ENCODE measurements around the gene TVP23A.

TVP23A gene

DNA sequence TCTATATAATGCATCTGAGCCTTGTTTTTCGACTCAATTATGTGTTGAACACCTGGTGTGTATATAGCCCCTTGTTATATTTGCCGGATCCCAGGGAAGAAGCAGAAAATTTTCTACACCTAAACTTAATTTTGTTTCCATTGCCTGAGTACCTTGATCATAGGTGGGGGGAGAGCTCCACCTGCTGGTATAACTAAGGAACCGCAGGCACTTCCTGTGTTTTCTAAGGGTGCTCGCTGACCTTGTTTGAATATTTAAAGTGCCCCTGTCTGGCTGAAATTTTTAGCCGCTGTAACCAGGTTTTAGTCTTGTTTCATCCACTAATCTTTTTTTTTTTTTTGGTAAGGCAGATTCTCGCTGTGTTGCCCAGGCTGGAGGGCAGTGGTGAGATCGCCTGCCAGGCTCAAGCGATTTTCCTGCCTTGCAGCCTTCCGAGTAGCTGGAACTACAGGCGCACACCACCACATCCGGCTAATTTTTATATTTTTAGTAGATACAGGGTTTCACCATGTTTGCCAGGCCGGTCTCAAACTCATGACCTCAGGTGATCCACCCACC, 81.4 kb downstream of the TVP23A start:
- TF ChIP-seq, protein P1, sequence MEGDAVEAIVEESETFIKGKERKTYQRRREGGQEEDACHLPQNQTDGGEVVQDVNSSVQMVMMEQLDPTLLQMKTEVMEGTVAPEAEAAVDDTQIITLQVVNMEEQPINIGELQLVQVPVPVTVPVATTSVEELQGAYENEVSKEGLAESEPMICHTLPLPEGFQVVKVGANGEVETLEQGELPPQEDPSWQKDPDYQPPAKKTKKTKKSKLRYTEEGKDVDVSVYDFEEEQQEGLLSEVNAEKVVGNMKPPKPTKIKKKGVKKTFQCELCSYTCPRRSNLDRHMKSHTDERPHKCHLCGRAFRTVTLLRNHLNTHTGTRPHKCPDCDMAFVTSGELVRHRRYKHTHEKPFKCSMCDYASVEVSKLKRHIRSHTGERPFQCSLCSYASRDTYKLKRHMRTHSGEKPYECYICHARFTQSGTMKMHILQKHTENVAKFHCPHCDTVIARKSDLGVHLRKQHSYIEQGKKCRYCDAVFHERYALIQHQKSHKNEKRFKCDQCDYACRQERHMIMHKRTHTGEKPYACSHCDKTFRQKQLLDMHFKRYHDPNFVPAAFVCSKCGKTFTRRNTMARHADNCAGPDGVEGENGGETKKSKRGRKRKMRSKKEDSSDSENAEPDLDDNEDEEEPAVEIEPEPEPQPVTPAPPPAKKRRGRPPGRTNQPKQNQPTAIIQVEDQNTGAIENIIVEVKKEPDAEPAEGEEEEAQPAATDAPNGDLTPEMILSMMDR (IDR thresholded peaks at IDR 0.05; ENCODE audit: poor library complexity, severe bottlenecking): peak; percentile 91
- Histone ChIP-seq H3K4me1 (ENCODE audit: insufficient read depth, poor library complexity, severe bottlenecking) (peaks cover 7% of the 10 kb centered on the region), H3K36me3 (ENCODE audit: low read depth) (no peaks in the 10 kb centered on the region), H3K4me3 (ENCODE audit: severe bottlenecking) (no peak overlapping the region), H3K27ac (ENCODE audit: poor library complexity, severe bottlenecking) (no peak overlapping the region), H3K9me3 (ENCODE audit: severe bottlenecking) (no peaks in the 10 kb centered on the region), H3K27me3 (ENCODE audit: insufficient read depth, poor library complexity, severe bottlenecking) (no peaks in the 10 kb centered on the region)
- DNase-seq (ENCODE audit: low spot score) (no peak), ATAC-seq (ENCODE audit: low read depth) (peak; percentile 67; the same call in 2 of the 3 replicates)

DNA sequence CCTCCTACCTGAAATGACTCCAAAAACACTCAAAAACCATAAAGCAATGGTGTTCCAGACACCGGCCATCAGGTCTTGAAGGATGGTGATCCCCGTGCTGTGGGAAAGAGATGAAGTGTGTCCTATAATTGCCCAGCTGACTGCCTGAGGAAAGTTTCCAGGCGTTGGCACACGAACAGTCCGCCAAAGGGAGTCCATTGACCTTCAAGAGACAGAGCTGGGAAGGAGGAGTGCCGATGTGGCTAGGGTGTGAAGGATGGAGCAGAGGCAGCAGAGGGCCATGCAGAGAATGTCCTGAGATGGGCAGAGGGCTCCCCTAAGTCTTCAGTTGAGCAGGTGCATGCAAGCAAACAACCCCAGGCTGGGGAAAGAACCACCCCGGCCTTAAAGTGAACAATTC, 86.8 kb downstream of the TVP23A start:
- peaks cover 7% of the 10 kb centered on the region for H3K4me1 ChIP-seq (ENCODE audit: insufficient read depth, poor library complexity, severe bottlenecking)
- TF ChIP-seq, protein P1 (IDR thresholded peaks at IDR 0.05; ENCODE audit: poor library complexity, severe bottlenecking): no peak
- no peak for ATAC-seq (ENCODE audit: low read depth)

GRCh38 chr16:10729104-10730048, 89.2 kb downstream of the TVP23A start:
- H3K27me3 ChIP-seq (ENCODE audit: insufficient read depth, poor library complexity, severe bottlenecking): no peaks in the 10 kb centered on the region
- DNase-seq (ENCODE audit: low spot score) (peak; percentile 75), ATAC-seq (ENCODE audit: low read depth) (peak; percentile 96)
- TF ChIP-seq, protein P1 (IDR thresholded peaks at IDR 0.05; ENCODE audit: poor library complexity, severe bottlenecking): peak; percentile 26
- no peaks in the 10 kb centered on the region for H3K36me3 ChIP-seq (ENCODE audit: low read depth)
- no peaks in the 10 kb centered on the region for H3K9me3 ChIP-seq (ENCODE audit: severe bottlenecking)
- H3K27ac ChIP-seq (ENCODE audit: poor library complexity, severe bottlenecking): no peak overlapping the region
- no peak overlapping the region for H3K4me3 ChIP-seq (ENCODE audit: severe bottlenecking)
- H3K4me1 ChIP-seq (ENCODE audit: insufficient read depth, poor library complexity, severe bottlenecking): peaks cover 7% of the 10 kb centered on the region

More for the DNA sequence above, 86.8 kb downstream of the TVP23A start:
- Histone ChIP-seq H3K9me3 (ENCODE audit: severe bottlenecking) (no peaks in the 10 kb centered on the region), H3K4me3 (ENCODE audit: severe bottlenecking) (no peak overlapping the region), H3K36me3 (ENCODE audit: low read depth) (no peaks in the 10 kb centered on the region), H3K27me3 (ENCODE audit: insufficient read depth, poor library complexity, severe bottlenecking) (no peaks in the 10 kb centered on the region), H3K27ac (ENCODE audit: poor library complexity, severe bottlenecking) (no peak overlapping the region)
- DNase-seq (ENCODE audit: low spot score): no peak

DNA sequence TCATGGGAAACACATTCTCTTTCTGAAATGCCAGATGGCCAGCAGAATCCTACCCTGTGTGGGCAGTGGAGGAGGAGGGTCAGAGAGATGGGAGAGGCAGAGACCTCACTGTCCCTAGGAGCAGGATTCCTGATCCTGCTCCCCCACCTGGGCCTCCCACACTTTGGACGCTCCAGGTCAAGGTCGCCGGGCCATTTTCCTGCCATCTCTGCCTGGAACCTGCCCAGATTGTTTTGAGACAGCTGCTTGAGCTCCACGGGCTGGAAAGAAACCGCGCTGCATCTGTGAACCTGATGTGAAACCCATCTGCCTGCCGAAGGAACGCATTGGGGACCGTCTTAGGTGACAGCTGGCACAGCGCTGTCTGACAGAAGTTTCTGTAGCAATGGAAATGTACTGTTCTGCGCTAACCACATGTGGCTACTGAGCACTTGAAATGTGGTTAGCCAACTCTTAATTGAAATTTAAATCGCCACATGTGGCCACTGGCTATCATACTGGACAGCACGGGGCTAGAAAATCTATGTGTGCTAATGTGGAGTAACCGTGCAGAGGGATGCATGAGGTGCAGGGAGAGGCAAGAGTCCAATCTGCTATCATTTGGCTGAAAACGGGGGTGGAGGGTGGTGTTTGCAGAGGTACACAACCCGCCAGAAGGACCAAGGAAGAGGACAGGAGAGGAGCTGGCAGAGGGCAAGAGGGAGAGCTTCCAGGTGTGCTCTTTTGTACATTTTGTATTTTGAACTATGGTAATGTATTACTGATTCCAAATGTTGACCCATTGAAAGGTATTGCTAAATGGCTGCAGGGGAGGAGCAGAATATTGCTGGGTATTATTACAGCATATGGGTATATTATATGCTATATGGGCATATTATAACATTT, 90.3 kb downstream of the TVP23A start:
- no peak overlapping the region for H3K27ac ChIP-seq (ENCODE audit: poor library complexity, severe bottlenecking)
- DNase-seq (ENCODE audit: low spot score) (no peak), ATAC-seq (ENCODE audit: low read depth) (no peak)
- H3K36me3 ChIP-seq (ENCODE audit: low read depth): no peaks in the 10 kb centered on the region
- H3K9me3 ChIP-seq (ENCODE audit: severe bottlenecking): no peaks in the 10 kb centered on the region
- H3K4me3 ChIP-seq (ENCODE audit: severe bottlenecking): no peak overlapping the region
- TF ChIP-seq, protein P1 (IDR thresholded peaks at IDR 0.05; ENCODE audit: poor library complexity, severe bottlenecking): no peak
- H3K27me3 ChIP-seq (ENCODE audit: insufficient read depth, poor library complexity, severe bottlenecking): no peaks in the 10 kb centered on the region
- H3K4me1 ChIP-seq (ENCODE audit: insufficient read depth, poor library complexity, severe bottlenecking): peaks cover 7% of the 10 kb centered on the region
